Activated T-helper 9 cell treated with anti-CD3 and anti-CD28 coated beads, Interleukin-2, amount 50 U/mL, for 16 hours (primary cell): Measurements from ENCODE around the gene SLC6A15.

Experiments
- DNase-seq: peaks from one replicate; pipeline ENCODE4 v3.0.0-alpha.2; 2020; ENCODE audit warnings: low read depth

SLC6A15 gene

GRCh38 chr12:84912198-84913128 is at the start of gene SLC6A15:
Gene SLC6A15 (minus strand): TSS chr12:84912799. CDS start chr12:84892120, 20,679 bp downstream.
- DNase-seq = no peak

- no peak for DNase-seq
These were observed 48.3 kb upstream of the SLC6A15 start for GRCh38 chr12:84960918-84961317.

GRCh38 chr12:84955298-84955697 is 42.7 kb upstream of the SLC6A15 start:
- DNase-seq = no peak

GRCh38 chr12:84954415-84954814 is 41.8 kb upstream of the SLC6A15 start:
- DNase-seq = no peak

GRCh38 chr12:84950971-84951546 is 38.5 kb upstream of the SLC6A15 start:
- DNase-seq = no peak

- no peak for DNase-seq
These were observed 34.2 kb upstream of the SLC6A15 start for GRCh38 chr12:84946753-84947152.

- DNase-seq = no peak
These were observed 24.8 kb upstream of the SLC6A15 start for GRCh38 chr12:84937415-84937814.

GRCh38 chr12:84929501-84929900 is 16.9 kb upstream of the SLC6A15 start:
- no peak for DNase-seq

GRCh38 chr12:84924981-84925380 is 12.4 kb upstream of the SLC6A15 start:
- DNase-seq = no peak

- DNase-seq = no peak
These were observed 10.1 kb upstream of the SLC6A15 start for GRCh38 chr12:84922693-84923092.

- DNase-seq = no peak
These were observed 7.7 kb upstream of the SLC6A15 start for GRCh38 chr12:84920331-84920730.

- no peak for DNase-seq
These were observed 6.7 kb upstream of the SLC6A15 start for GRCh38 chr12:84919271-84919670.

- no peak for DNase-seq
These were observed 523 bp upstream of the SLC6A15 start for GRCh38 chr12:84913129-84913515.

- no peak for DNase-seq
These were observed 1.1 kb downstream of the SLC6A15 start for GRCh38 chr12:84911271-84912197.

GRCh38 chr12:84910549-84911241 is 1.9 kb downstream of the SLC6A15 start:
- DNase-seq = no peak

GRCh38 chr12:84904051-84904450 is 8.5 kb downstream of the SLC6A15 start:
- no peak for DNase-seq

GRCh38 chr12:84891106-84891838 is 21.3 kb downstream of the SLC6A15 start:
- no peak for DNase-seq

- DNase-seq = no peak
These were observed 22.8 kb downstream of the SLC6A15 start for GRCh38 chr12:84889818-84890217.

GRCh38 chr12:84888861-84889260 is 23.7 kb downstream of the SLC6A15 start:
- no peak for DNase-seq

- no peak for DNase-seq
These were observed 35.3 kb downstream of the SLC6A15 start for GRCh38 chr12:84877340-84877739.

GRCh38 chr12:84875241-84875640 is 37.4 kb downstream of the SLC6A15 start:
- DNase-seq = no peak
